GM18519 (cell line): ENCODE data around the gene MPZL3.

Experiments used
- ATAC-seq: cut with Tn5 transposase; IDR thresholded peaks from one replicate; pipeline ENCODE4 v1.9.1; 2021; ENCODE audit warnings: mild to moderate bottlenecking, moderate library complexity; ENCODE audit not compliant: unreplicated experiment, low FRiP score

The MPZL3 gene

GRCh38 chr11:118214210-118214914 lies 37.8 kb downstream of the MPZL3 start:
- ATAC-seq, result no peak

GRCh38 chr11:118213781-118214180 lies 38.4 kb downstream of the MPZL3 start:
- ATAC-seq, result no peak

GRCh38 chr11:118213201-118213600 lies 39.0 kb downstream of the MPZL3 start:
- ATAC-seq, result no peak

GRCh38 chr11:118212781-118213191 lies 39.4 kb downstream of the MPZL3 start:
- ATAC-seq, result no peak

DNA sequence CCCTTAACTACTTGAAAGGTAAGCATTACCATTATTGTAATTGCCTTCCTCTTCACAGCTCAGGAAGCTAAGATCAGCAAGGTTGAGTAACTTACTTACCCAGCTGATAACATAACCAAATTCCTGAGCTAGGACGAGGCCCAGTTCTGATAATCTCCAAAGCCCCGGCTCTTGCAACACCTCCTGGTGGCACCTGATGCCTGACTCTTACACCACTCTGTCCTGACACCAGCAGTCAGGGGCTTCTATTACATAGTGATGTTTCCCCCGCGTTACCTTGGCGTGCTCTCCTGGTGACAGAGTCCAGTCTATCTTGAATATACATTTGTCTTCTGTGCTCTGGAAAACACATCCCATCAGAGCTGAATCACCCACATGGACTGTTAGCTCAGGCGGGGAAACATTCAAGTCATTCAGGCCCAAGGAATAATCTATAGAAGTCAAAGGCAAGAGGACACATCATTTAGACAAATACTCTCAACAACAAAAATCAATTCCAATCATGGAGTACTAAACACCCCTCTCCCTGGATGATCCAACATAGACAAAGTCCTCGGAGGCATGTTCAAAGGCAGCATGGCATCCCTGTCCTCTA lies 39.9 kb downstream of the MPZL3 start:
- ATAC-seq, result no peak

GRCh38 chr11:118211006-118211405 lies 41.2 kb downstream of the MPZL3 start:
- ATAC-seq, result no peak

DNA sequence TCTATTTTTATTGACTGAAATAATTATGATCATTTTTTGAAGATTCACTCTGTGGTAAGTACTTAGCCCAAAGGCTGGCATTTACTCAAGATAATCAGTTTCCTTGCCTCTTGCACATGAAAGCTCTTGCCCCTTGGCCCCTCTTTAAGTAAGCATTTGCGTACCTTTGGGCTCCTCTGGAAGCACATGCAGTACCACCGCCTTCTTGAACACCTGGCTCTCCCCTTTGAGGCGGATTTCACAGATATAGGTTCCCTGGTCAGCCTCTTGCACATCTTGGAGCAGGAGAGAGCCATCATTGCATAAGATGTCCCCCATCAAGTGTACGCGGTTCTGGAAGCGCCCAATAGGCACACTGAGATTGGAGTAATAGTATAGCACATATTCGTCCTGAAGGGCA lies 41.8 kb downstream of the MPZL3 start:
- no peak for ATAC-seq

DNA sequence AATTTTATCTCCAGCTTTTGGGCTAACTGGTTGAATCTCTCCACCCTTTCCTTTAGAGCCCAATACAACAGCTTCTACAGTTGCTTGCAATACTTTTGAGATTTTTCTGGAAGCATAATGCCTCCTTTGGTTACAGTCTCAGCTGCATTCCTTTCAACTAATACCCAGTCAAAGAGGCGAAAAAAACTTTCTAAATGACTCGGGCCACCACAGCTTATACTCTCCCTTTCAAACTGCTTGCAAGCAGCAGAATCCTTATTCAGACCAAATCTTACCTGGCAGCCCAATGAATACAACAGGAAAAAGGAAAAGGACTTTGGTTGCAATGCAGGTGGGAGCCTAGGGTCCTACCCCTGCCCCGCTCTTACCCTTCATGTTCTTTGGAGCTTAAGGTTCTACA lies 43.1 kb downstream of the MPZL3 start:
- ATAC-seq, result no peak

GRCh38 chr11:118207079-118207478 lies 45.1 kb downstream of the MPZL3 start:
- ATAC-seq, result no peak

DNA sequence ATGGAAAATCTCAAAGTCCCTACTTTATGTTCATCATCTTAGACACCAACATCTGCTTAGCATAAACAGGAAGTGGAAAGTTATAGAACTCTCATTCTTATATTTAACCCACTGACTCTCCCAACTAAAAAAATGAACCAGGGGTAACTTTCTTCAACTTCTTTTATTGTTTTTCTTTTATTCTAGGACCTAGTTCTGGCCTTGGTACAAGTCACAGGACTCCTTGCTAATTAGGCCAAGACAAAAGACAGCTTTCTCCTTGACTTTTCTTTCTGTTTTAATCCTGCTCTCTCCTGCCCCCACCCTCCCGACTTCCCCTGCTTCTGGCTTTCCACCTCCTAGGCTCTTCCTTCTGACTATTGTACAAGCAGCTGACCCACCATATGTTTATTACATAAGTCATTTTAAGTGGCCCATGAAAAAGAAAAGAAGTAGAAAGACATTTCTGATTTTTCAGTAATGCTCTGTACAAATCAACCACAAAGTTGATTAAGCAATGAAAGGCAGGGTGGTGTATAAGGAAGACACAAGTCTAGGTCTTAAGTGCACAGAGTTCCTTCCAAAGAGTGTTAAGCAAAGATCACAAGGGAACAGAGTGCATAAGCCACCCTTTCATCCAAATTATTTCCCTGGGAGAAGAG lies 45.7 kb downstream of the MPZL3 start:
- ATAC-seq, result no peak

- ATAC-seq, result no peak
Measured at GRCh38 chr11:118205606-118206378, 46.4 kb downstream of the MPZL3 start.

DNA sequence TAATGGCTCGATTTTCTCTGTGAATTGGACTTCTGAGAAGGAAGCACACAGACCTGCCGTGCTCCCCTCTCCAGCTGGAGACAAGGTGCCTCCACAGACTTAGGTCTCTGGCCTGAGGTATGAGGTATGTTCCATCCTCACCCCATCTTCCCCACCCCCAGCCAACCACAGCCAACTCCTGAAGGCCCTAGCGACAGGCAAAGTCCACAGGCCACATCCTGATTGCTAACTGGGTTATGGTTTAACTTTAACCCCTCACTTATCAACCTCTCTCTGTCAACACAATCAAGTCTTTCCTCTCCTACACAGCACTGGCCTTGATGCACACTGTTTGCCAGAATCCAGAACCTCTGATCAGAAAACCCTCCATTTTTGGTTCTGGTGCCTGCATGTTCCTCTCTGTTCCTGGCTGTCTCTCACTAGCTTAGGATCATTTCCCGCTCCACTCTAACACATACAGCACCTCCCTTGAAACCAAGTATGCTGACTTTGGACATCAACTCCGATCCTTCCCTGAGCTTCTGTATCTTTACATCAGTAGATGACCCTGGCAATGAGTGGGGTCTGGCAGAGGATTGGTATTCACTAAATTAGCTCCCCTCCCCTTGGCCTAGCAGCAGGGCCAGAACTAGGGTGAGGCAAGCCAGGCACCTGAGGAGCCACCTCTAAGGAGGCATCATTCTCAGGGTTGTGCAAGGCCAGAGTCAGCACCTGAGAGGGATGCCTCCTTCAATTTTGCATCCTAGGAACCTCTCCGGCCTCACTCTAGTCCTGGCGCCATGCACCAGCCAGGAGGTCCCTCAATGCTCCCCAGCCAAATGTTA lies 49.4 kb downstream of the MPZL3 start:
- ATAC-seq, result no peak

DNA sequence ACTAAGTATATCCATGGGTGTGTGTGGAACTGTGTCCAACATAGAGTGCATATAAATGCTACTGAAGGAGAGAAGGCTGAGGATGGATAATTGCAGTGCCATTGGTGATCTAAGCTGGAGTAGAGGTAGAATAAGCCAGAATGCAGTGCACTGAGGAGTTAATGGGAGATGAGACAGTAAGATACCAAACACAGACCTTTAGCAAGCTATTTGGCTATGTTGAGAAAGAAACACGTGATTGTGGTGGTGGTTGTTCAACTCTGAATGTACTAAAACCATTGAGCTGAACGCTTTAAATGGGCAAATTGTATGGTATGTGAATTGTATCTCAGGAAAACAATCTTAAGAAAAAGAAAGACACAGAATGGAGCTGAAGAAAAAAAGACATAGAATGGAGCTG lies 50.2 kb downstream of the MPZL3 start:
- no peak for ATAC-seq

- no peak for ATAC-seq
Measured at GRCh38 chr11:118200901-118201680, 51.1 kb downstream of the MPZL3 start.

DNA sequence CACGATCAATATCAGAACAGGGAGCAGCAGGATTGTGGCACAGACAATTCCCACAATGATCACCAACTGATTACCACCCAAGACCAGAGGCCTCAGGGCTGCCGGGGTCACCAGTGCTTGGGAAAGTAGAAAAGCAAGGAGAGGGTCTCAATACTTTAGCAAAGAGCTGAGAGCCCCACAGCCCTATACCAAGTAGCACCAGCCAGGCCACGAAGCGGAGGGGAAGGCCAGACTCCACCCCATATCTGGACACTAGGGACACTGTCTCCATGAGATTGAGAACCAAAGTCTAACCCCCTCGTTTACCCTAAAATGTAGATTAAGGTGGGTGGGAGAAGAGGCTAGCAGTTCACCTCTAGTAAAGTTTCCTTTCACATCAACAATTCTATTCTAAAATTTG lies 51.7 kb downstream of the MPZL3 start:
- ATAC-seq, result no peak

- ATAC-seq, result no peak
Measured at GRCh38 chr11:118199135-118199534, 53.0 kb downstream of the MPZL3 start.

DNA sequence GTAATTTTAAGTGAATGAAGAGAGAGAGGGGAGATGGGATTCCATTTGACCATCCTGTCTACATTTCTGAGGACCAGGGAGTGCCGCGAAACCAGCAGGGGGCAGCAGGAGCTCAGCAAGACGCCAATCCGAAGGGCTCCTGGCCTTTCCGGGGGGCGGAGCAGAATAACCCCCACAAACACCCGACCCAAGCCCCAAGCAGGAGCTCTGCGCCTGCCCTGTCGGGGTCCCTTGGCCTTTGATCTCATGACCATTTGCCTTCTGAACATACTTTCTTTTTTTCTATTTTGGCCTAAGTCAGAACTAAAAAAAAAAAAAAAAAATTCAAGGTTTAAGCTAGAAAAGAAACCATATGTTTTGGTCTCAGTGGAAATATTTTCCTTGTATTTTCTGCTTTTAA lies 53.8 kb downstream of the MPZL3 start:
- ATAC-seq, result no peak

DNA sequence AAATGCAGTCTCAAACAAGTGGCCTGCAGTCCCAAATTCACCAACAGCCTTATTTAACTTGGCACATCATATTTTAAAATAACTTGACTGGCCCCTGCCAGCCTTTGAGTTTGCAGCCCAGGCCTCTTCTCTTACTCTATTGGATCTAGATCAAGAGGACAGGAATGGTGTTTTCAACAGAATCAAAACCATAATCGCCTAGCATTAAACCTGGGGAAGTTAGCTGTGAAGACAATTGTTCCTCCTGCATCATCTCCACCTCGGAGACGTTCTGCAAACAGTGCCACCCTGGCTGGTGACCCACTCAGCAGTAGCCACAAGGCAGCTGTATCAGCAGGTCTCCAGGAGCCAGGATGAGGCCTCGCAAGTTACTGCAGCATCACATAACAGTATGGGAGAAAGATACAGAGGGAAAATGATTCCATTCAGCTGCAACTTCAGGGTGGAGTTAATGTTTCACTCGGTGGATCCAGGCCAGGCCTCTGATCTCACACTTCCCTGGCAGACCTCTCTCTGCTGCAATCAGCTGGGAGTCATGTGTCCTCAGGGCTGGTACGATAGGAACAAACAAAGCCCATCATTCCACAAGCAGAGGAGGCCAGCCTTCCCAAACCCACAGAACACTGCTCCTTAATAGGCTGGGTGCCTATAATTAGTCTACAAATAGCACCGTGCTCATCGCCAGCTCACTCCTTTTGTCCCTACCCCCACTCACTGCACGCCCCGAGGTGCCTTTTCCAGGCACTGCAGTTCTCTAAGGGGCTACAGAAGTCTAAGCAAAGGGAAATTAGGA lies 57.1 kb downstream of the MPZL3 start:
- ATAC-seq, result no peak
